ENCODE measurements around the gene CD6. TPM values are rescaled to one million over a fixed set of nuclear protein-coding genes. Genes with fewer than 3 reads are reported as not detected.

Gene CD6
- total and polyA plus RNA-seq, 2 of the 8 experiments (the other 6 are each of a cell fraction or from before 2014, with no cell fraction given): 0.03 TPM; not detected in 1

DNA sequence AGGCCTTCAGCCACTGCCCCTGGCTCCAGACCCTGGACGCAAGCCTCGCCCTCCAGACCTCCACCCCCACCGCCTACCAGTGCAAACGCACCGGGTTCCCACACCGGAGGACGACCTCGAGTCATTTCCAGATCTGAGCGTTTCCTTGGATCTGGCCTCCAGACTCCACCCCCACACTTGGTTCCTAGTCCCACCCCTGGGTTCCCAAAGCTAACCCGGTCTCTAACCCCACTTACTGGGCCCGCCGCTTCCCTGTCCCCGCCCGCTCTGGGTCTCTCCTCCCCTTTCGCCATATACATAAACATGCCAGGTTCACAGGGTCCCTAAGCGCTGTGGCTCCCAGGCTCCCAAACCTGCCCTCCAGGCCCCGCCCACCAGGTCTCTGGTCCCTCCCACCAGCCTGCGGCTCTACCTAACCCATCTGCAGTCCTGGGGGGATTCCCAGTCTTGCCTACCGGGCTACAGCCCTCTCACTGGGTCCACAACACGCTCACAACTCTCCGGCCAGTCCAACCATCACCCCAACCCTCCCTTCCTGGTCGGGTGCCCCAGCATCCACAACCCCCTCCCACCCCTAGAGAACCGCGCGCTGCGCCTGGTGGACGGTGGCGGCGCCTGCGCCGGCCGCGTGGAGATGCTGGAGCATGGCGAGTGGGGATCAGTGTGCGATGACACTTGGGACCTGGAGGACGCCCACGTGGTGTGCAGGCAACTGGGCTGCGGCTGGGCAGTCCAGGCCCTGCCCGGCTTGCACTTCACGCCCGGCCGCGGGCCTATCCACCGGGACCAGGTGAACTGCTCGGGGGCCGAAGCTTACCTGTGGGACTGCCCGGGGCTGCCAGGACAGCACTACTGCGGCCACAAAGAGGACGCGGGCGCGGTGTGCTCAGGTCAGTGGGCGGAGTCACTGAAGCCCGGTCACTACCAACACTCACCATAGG lies 36.7 kb downstream of the CD6 start (continued):
- TF ChIP-seq, protein P1, sequence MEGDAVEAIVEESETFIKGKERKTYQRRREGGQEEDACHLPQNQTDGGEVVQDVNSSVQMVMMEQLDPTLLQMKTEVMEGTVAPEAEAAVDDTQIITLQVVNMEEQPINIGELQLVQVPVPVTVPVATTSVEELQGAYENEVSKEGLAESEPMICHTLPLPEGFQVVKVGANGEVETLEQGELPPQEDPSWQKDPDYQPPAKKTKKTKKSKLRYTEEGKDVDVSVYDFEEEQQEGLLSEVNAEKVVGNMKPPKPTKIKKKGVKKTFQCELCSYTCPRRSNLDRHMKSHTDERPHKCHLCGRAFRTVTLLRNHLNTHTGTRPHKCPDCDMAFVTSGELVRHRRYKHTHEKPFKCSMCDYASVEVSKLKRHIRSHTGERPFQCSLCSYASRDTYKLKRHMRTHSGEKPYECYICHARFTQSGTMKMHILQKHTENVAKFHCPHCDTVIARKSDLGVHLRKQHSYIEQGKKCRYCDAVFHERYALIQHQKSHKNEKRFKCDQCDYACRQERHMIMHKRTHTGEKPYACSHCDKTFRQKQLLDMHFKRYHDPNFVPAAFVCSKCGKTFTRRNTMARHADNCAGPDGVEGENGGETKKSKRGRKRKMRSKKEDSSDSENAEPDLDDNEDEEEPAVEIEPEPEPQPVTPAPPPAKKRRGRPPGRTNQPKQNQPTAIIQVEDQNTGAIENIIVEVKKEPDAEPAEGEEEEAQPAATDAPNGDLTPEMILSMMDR (IDR thresholded peaks at IDR 0.05; ENCODE audit: control extremely low read depth in 1 of 3, insufficient read depth in 1 of 3, low read depth in 1 of 3, low read length in 3 of 3): peak in 1 of 3 experiments; percentile 1; a peak in 1 of 4 replicates
- TF ChIP-seq EZH2 (IDR thresholded peaks at IDR 0.05; ENCODE audit: low read depth, low read length, severe bottlenecking): no peak
- TF ChIP-seq FOSL1 (IDR thresholded peaks at IDR 0.05; ENCODE audit: insufficient read depth, low read depth, low read length): no peak
- TF ChIP-seq SUZ12 (IDR thresholded peaks at IDR 0.05; ENCODE audit: low read length): no peak
- 0 out of 4 replicates have a peak, but pooled peaks of 1 of the 2 experiments have one; percentile 52 for TF ChIP-seq HDAC2 (IDR thresholded peaks at IDR 0.05; ENCODE audit: borderline replicate concordance in 1 of 2, low read depth in 2 of 2, low read length in 2 of 2)
- peak; percentile 72 for TF ChIP-seq POLR2AphosphoS5 (IDR thresholded peaks at IDR 0.05; ENCODE audit: low read depth, low read length)
- TF ChIP-seq EGR1 (IDR thresholded peaks at IDR 0.05; ENCODE audit: borderline replicate concordance, low read depth, low read length): peak; percentile 56; the same call in 1 of the 2 replicates
- no peak for TF ChIP-seq TAF1 (IDR thresholded peaks at IDR 0.05; ENCODE audit: low read depth, low read length)

All from H1 (cell line).